H1 (cell line): ENCODE results near the gene TDRD5. TPM values are rescaled to one million over a fixed set of nuclear protein-coding genes. Genes with fewer than 3 reads are reported as not detected.

Experiments used
- ATF2 ChIP-seq: IDR thresholded peaks from 2 replicates; pipeline ENCODE4 v1.6.1; 2012; ENCODE audit warnings: low read length, inconsistent platforms
- CBX5 ChIP-seq: fragments of 300-800, 300-1000 bp; sonication (generic); IDR thresholded peaks from 2 replicates; pipeline ENCODE4 v1.7.1; 2016; ENCODE audit warnings: antibody characterized with exemption, low read length, low read depth
- CREB1 ChIP-seq: IDR thresholded peaks from 2 replicates; pipeline ENCODE4 v1.6.1; 2012; ENCODE audit warnings: inconsistent platforms
- GABPA ChIP-seq: IDR thresholded peaks from 2 replicates; pipeline ENCODE4 v1.6.1; 2011; ENCODE audit warnings: mild to moderate bottlenecking, low read length, moderate library complexity, borderline replicate concordance; ENCODE audit not compliant: insufficient read depth
- KDM1A ChIP-seq: fragments of 200-600, 300-600 bp; sonication (generic); IDR thresholded peaks from 2 replicates; pipeline ENCODE4 v1.7.1; 2016; ENCODE audit warnings: mild to moderate bottlenecking, low read length, borderline replicate concordance
- MAFK ChIP-seq: IDR thresholded peaks from 2 replicates; pipeline ENCODE4 v1.6.1; 2012; ENCODE audit warnings: low read depth, mild to moderate bottlenecking, improper control_type of control experiment, low read length
- NRF1 ChIP-seq: IDR thresholded peaks from 2 replicates; pipeline ENCODE4 v1.6.1; 2011; ENCODE audit warnings: mild to moderate bottlenecking, low read depth, low read length, improper control_type of control experiment
- PHF8 ChIP-seq: fragments of 200-600 bp; sonication (generic); conservative IDR thresholded peaks from 2 replicates; pipeline ENCODE4 v1.7.1; 2012; ENCODE audit warnings: low read depth, mild to moderate bottlenecking, inconsistent platforms, low read length, moderate library complexity
- POLR2AphosphoS5 ChIP-seq: IDR thresholded peaks from 2 replicates; pipeline ENCODE4 v1.6.1; 2011; ENCODE audit warnings: low read depth, low read length
- RFX5 ChIP-seq: IDR thresholded peaks from 2 replicates; pipeline ENCODE4 v1.6.1; 2011; ENCODE audit warnings: low read depth, low read length, improper control_type of control experiment, borderline replicate concordance
- SAP30 ChIP-seq: fragments of 300-600 bp; sonication (generic); IDR thresholded peaks from 2 replicates; pipeline ENCODE4 v1.7.1; 2012; ENCODE audit warnings: low read length, moderate library complexity, mild to moderate bottlenecking, inconsistent platforms; ENCODE audit not compliant: insufficient read depth, insufficient replicate concordance
- SIRT6 ChIP-seq: IDR thresholded peaks from one replicate; pipeline ENCODE4 v1.7.1; 2012; ENCODE audit warnings: low read length, inconsistent platforms
- SP4 ChIP-seq: IDR thresholded peaks from 2 replicates; pipeline ENCODE4 v1.6.1; 2012; ENCODE audit warnings: low read length, inconsistent platforms
- TEAD4 ChIP-seq: IDR thresholded peaks from 2 replicates; pipeline ENCODE4 v1.6.1; 2012; ENCODE audit warnings: low read depth, low read length, inconsistent platforms, mixed read lengths
- YY1 ChIP-seq: IDR thresholded peaks from 2 replicates; pipeline ENCODE4 v1.6.1; 2011; ENCODE audit warnings: low read depth, mild to moderate bottlenecking, low read length
- polyA plus RNA-seq, 7 experiments: library from polyadenylated mRNA; depleted of rRNA in 3 of 7; stranded (reverse) in 5 of 7; unstranded in 2 of 7; fragments of >200 nt in 5 of 7; fragments of 200-250 nt in 2 of 7; gene quantifications; 1 replicate in 5 of 7; 2 replicates in 1 of 7; 4 replicates in 1 of 7; pipeline versions ENCODE4 v1.2.1 to v1.2.3, GENCODE V29; 2011 to 2013; ENCODE audit warnings: missing spikeins in 2 of 7, mixed read lengths in 2 of 7
- total RNA-seq: library from RNA; stranded (reverse); fragmentation: NEBNext Ultra II Directional; extraction: Animal tissue kit (Norgen Biotek cat#: 25700); gene quantifications from 2 replicates; pipeline ENCODE4 v1.2.1, GENCODE V29; 2021

Gene TDRD5
- total and polyA plus RNA-seq, 2 of the 8 experiments (the other 6 are each of a cell fraction or from before 2014, with no cell fraction given) = 0.53 to 1.4 TPM

GRCh38 chr1:179586107-179586823 lies 5.4 kb upstream of the TDRD5 start (continued):
- TF ChIP-seq PHF8 (0 out of 2 replicates have a peak, but pooled peaks have one; percentile 41), SAP30 (no peak), TEAD4 (no peak), YY1 (no peak), CREB1 (peak; percentile 63; the same call in 1 of the 2 replicates), CBX5 (no peak), SIRT6 (no peak), RFX5 (no peak), ATF2 (peak; percentile 79), SP4 (no peak), KDM1A (0 out of 2 replicates have a peak, but pooled peaks have one; percentile 27), GABPA (no peak), MAFK (no peak), POLR2AphosphoS5 (no peak), NRF1 (no peak)
